Esophagus squamous epithelium (tissue), 4 donors: Measurements from ENCODE around the gene SLC43A2.

Experiments
- CTCF ChIP-seq, 6 experiments: fragments of 450-650 bp in 4 of 6; fragments of 200-600 bp in 2 of 6; sonication (generic) in 2 of 6; IDR thresholded peaks; one replicate each; pipeline ENCODE4 v1.5.1; 2016 to 2019; ENCODE audit warnings: antibody characterized with exemption in 6 of 6, mild to moderate bottlenecking in 4 of 6, moderate library complexity in 4 of 6
- POLR2A ChIP-seq, 4 donors: fragments of 450-650 bp; IDR thresholded peaks; one replicate each; pipeline ENCODE4 v1.6.1; 2017; ENCODE audit warnings: antibody characterized with exemption in 4 of 4, mild to moderate bottlenecking in 4 of 4, moderate library complexity in 3 of 4

- TF ChIP-seq CTCF (IDR thresholded peaks at IDR 0.05) (no peak), POLR2A (IDR thresholded peaks at IDR 0.05) (no peak)
These were observed 22.8 kb downstream of the SLC43A2 start for GRCh38 chr17:1605681-1606351.
